GM18511 (cell line): Measurements from ENCODE around the gene ULK2.

Source experiments
- ATAC-seq: cut with Tn5 transposase; IDR thresholded peaks from one replicate; pipeline ENCODE4 v1.9.1; 2021; ENCODE audit warnings: mild to moderate bottlenecking, moderate library complexity; ENCODE audit not compliant: unreplicated experiment

Gene ULK2

DNA sequence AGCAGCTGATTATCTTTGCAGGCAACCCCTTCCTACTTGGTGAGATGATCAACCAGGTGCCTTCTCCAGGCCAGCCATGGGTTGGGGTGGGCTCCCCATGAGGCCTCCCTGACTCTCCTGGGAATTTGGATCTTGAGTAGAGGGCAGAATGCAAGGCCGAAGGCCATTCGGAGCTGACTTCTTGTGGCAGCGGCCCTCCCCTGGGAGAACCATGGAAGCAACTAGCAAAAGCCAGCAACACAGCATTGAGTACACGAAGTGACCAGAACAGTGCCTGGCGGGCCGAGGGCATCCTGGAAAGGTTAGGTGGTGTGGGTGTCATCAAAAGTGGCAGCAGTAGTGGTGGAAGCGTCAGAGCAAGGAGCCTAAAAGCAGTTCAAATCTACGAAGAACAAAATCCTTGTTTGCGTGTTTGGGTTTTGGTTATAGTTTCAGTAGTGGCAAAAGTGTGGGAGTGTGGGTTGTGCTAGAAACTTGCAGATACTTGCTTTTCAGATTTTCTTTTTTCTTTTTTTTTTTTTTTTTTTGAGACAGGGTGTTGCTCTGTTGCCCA, 117.6 kb downstream of the ULK2 start:
- no peak for ATAC-seq

DNA sequence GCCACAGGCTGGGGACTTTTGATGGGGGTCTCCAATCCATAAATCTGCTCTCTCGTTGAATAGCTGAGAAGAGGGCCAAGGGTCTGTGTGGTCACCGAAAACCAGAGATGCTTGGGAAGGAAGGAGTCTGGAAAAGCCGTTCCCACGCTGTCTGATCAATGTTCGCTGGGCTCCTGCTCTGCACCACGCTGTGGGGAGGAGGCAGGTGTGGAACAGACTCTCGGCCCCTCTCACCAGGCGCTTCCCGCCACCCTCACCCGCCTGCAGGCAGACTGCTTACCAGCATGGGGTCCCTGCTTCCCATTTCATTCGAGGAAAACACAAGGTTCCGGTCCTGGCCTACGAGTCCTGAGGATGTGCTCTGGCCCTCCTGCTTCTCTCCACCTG, 118.9 kb downstream of the ULK2 start:
- no peak for ATAC-seq

- ATAC-seq, result no peak
Observed at GRCh38 chr17:19747829-19748806, 119.6 kb downstream of the ULK2 start, which contains the start of gene ALDH3A1. Gene ALDH3A1, minus strand, starts transcription at chr17:19748298. Its CDS starts 3,169 bp downstream, at chr17:19745129.

DNA sequence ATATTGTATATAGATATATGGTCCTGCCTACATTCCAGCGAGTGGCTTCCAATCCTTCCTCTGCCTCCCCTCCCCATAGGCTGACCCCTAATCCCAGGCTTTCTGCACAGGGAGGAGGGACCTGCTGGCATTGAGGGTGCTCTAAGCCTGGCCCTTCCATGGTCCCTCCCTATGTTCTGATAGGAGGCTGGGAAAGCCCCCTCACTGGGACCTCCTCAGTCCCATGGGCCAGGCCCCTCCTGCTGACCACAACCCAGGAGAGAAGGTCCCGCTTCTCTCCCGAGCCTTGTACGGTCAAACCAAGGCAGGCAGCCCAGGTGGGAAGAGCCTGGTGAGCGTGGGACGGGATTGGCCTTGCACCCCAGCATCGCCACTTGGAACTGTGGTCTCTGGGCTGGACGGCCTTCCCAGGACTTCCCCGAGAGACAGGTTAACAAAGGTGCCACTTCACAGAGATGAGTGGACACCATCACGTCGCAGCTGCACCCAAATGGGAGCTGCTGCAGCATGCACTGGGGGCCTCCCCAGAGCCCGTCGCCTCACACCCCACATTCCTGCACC, 120.5 kb downstream of the ULK2 start:
- ATAC-seq, result no peak

GRCh38 chr17:19746517-19746916, 121.2 kb downstream of the ULK2 start:
- no peak for ATAC-seq

DNA sequence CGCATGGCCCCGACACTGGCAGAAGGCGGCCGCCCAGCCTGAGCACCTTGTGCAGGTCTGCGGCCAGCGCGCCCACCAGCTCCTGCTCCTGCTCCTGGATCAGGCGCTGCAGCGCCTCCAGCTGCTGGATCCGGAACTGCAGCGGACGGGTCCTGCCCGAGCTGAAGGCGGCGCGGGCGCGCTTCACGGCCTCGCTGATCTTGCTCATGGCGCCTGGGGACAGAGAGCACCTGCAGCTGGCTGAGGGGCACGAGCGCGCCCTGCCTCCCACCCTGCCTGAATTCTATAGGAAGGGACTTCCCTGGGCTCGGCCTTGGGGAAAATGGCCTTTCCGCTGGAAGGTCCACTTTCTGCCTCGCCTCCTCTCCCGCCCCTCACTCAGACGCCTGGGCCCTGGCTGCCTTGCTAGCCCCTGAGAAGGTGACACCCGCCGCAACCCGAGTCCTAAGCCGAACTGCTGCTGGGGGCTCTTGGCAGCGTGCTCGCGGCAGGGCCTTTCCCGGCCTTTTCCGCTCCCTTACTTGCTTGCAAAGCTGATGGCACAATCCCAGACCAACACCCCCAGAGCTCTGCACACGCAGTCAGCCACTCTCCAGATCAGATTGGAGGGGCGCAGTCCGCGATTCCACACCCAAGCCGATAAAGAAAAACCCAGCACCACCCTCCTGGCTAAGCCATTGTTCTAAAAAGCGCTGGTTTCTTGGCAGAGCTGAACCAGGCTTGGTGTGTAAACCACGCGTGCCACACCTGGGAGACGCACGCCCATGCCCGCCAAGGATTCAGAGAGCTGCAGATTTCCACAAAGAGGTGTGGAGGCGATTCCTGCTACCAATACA, 122.6 kb downstream of the ULK2 start:
- no peak for ATAC-seq

DNA sequence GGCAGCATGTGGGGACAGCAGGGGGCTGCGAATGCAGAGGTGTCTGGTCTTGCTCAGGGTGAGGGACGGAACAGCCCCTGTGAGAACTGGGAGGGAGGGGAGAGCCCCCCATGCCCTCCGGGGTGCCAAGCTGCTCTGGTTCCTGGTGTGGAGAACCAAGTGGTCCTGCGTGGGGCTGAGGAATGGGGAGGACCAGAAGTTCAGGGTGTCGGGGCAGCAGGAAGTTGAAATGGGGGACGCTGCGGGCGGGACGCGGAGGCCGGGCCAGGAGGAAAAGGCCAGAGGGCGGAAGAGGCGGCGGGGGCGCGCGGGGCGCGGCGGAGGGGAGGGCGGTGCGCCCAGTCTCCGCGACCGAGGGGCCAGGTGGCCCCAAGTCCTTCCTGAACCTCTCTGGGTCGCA, 123.2 kb downstream of the ULK2 start:
- ATAC-seq, result no peak

DNA sequence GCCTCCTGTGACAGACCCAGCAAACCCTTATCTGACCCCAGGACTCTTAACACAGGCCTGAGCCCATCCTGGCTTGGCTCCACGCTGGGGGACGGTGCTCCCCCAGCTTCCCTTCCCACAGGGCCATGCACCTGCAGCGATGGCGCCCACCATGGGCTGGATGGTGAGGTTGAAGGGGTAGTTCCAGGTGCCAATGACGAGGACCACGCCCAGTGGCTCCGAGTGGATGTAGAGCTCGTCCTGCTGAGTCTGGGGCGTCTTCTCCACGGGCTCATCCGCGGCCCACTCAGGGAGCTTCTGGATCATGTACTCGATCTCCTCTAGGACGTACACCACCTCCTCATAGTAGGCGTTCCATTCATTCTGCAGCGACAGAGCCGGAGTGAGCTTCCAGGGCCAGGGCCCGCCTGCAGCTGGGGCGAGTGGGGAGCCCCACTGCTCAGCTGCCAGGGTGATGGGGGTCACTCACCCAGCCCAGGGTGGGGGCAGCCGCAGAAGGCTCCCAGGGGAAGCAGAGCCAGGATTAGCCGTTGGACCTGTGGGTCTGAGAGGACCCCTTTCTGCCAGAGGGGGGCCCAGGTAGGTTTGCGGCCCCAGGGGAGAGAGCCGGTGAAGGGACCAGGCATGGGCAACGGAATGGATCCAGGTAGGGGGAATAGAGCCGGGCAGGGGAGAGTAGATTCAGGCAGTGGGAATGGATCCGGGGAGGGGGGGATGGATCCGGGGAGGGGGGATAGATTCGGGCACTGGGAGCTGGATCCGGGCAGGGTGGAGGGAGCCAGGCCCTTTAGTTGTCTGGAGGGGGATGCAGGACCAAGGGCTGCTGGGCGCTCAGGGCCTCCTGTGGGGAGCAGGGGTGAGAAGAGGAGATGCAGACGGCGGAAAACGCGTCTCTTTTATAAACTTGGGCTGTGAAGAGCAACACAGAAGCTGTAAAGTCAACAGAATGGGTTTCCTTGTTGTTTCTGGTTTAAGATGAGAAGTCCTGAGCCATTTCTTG, 124.3 kb downstream of the ULK2 start:
- ATAC-seq, result no peak

DNA sequence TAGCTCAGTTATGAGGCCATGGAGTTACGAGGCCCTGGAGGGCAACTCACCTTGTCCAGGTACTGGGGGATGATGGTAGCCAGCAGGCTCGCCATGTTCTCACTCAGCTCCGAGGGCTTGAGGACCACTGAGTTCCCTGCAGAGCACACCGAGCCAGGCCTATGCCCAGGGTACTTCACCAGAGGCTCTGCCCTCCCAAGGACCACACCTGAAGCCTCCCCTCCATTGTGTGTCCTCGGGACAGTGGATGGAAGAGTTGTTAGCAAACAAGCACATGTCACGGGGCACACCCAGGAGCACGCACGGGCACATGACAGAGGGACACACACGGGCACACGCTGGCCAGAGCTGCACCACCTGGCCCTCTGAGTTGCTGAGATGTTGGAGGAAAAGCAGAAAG, 125.2 kb downstream of the ULK2 start:
- no peak for ATAC-seq

- no peak for ATAC-seq
Observed at GRCh38 chr17:19741832-19742457, 125.8 kb downstream of the ULK2 start.

DNA sequence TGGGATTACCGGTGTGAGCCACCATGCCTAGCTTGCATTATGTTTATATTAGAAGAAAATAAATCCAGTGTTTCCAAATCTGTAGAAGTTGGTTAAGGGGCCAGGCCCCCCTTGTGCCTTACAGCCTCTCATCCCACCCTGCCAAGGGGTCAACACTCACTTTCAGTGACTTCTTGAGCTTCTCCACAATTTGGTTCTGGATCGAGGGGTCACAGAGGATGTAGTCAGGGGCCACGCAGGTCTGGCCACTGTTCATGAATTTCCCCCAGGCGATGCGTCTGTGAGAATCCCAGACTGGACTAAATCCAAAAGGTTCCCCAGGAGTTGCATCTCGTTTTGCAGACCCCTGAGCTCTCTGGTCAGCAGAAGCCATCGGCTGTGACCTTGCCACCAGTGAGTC, 126.8 kb downstream of the ULK2 start:
- ATAC-seq, result no peak

DNA sequence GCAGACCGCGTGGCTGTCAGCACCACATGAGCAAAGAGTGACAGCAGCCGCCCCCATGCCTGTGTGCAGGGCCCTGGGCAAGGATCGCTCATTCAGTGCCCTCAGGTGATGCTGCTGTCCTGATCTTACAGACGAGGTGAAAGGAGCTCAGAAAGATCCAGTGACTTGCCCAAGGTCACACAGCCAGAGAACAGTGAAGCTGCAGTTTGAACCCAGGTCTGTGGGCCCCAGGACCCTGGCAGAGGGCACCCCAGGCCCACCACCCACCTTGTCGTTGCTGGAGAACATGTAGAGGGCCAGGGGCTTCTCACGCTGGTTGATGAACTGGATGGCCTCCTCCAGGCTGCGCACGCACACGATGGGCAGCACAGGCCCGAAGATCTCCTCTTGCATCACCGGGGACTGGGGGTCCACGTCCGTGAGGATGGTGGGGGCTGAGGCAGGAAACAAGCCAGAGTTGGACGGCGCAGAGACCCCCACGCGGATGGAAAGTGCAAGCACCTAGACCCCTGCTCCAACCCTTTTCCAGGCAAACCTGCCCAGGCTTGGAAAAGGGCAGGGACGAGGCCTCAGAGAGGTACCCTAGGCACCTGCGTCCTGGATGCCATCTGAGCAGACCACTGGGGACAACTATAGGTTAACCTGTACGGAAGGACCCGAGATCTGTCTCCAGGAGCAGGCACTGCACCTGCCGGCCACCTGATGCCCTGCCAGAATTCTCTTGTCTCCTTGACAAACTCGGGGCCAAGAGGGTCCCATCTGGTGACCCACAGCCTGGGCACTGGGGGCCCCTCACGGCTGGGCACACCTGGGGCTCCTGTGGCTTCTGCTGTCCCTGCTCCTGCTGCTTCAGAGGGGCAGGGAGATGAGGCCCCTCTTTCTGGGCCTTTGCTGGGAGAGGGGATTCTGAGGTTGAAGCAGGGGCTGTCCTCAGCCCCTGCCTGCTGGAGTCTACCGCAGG, 128.2 kb downstream of the ULK2 start:
- no peak for ATAC-seq

GRCh38 chr17:19738757-19739156, 129.0 kb downstream of the ULK2 start:
- ATAC-seq, result no peak

GRCh38 chr17:19738073-19738449, 129.7 kb downstream of the ULK2 start:
- no peak for ATAC-seq

GRCh38 chr17:19737305-19738072, 130.2 kb downstream of the ULK2 start:
- ATAC-seq, result no peak

DNA sequence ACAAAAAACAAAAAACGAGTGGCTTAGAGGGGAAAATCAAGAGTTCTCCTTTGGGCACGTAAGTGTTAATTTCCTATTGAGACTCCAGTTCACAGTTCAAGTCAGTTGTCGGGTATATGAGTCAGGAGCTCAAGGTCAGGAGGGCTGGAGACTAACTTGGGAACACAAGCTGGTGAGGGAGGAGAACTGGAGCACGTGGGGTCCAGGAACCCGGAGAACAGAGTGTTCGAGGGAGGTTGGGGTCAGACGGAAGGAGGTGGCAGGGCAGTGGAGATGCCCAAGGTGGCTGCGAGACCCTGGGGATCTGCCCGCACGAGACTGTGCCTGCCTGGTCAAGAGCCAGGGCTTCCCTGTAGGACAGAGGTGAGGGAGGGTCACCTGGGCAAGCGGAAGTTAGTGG, 131.7 kb downstream of the ULK2 start:
- ATAC-seq, result no peak

- no peak for ATAC-seq
Observed at GRCh38 chr17:19733953-19734526, 133.7 kb downstream of the ULK2 start.
